Left ventricle myocardium superior (tissue), 1 donor: ENCODE data around the gene PPM1F. TPM values are rescaled to one million over a fixed set of nuclear protein-coding genes. Genes with fewer than 3 reads are reported as not detected.

Experiments used
- ATAC-seq: fragments of 200-7000 bp; cut with Tn5 transposase; one replicate; pipeline ENCODE4 v1.9.1; 2020; ENCODE audit warnings: mild to moderate bottlenecking, moderate library complexity
- DNase-seq: peaks from one replicate; pipeline ENCODE4 v3.0.0-alpha.2; 2020
- intact Hi-C: fragments of 100-400 bp; cut with micrococcal nuclease; formaldehyde crosslinking; loops from one replicate; pipeline ENCODE4 v1.11.0; 2022
- total RNA-seq: library from RNA; stranded (reverse); fragmentation: NEBNext Ultra II Directional; extraction: Animal tissue kit (Norgen Biotek cat#: 25700); gene quantifications from one replicate; pipeline ENCODE4 v1.2.1, GENCODE V29; 2021
- donor health status: DM: no; HTN: yes; CAD: no; lungs with severe emphysema.

Gene PPM1F
- total RNA-seq, 1 donor from 2014 or later, result 18.5 TPM

DNA sequence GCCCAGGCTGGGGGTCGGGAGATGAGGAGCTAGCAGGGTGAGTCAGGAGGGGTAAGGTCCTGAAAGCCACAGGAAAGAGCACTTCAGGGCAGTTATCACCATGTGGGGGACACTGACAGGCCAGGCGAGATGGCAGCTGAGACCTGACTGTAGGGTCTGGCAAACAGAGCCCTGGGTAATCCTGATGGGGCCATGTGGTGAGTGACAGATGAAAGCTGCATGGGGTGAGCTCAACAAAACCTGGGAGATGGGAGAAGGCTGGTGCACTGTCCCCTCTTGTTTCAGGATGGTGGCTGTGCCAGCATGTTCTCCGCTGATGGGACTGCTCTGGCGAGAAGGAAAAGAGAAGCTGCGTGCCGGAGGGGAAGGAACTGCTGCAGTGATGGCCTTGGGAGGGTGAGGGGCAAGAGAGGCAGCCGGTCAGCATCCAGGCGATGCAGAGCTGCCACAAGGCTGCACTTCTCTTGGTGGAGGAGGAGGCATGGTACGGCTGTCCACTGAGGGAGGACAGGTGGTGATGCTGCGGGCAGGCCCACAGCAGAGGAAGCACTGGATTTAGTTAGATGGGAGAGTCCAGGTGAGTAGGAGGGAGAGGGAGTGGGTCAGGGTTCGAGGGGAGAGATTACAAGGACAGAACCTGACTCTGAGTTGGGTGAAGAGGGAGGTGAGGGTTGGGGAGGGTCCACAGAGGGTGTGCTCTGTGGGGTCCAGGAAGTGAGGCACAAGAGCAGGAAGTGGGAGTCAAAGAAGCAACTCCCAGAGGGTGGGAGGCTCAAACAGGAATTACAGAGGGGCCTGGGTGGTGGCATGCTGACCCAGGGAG lies 26.1 kb upstream of the PPM1F start:
- intact Hi-C loops, result no loop called here
- no peak for ATAC-seq
- no peak for DNase-seq

DNA sequence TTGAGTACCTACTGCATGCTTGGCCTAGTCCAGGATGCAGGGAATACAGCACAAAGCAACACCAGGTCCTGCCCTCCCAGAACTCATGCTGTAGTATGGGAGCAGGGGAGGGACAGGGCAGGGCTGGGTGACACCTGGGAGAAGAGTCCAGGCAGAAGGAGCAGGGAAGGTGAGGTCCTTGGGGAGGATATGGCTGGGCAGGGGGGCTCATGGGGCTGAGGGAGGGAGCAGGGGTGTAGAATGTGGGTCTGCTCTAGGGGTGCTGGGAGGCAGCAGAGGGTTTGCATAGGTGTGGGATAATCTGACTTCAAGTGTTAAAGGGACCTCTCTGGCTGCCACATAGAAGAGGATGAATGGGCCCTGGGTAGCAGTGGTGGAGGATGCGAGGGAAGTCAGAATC lies 25.2 kb upstream of the PPM1F start:
- DNase-seq, result no peak

DNA sequence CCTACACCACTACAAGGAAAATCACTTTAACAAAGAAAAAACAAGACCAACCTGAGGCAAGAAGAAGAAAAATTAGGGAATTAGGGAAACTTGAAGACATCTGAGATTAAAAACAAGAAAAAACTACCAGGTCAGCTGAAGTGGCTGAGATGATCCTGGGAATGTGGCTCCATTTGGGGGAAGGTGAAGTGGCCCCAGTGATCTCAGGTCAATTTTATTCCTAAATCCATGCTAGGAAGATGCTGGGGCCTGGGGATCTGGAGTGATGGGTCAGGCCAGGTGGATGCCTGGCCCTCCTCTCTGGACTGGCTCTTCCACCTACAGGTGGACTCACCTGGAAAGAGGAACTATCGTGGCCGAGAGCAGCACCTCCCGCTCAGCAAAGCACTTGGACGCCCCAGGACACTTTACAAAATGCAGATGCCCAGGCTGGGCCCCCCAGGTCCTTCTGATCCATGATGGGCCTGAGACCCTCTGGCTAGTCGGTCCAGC lies 23.3 kb upstream of the PPM1F start:
- ATAC-seq, result no peak
- no peak for DNase-seq
- intact Hi-C loops, result no loop called here

More for the DNA sequence above, 25.2 kb upstream of the PPM1F start:
- intact Hi-C loops, result no loop called here
- no peak for ATAC-seq

DNA sequence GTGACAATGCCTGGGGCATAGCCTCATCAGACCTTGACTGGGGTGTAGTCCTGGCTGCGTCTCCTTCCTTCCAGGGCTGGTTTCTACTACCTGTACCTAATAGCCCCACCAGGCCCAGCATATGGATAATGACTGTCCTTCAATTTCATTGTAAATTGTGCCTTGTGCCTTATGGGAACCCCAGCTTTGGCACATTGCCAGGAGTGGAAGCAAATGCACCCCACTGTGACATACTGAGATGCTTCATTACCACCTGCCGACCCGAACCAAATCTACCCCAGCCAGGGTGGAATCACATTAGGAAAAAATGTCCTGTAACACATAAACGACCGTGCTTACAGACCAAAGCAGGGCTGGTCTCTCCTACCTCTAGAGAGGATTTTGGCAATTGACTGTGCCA lies 22.6 kb upstream of the PPM1F start:
- no peak for DNase-seq
- intact Hi-C loops, result no loop called here

DNA sequence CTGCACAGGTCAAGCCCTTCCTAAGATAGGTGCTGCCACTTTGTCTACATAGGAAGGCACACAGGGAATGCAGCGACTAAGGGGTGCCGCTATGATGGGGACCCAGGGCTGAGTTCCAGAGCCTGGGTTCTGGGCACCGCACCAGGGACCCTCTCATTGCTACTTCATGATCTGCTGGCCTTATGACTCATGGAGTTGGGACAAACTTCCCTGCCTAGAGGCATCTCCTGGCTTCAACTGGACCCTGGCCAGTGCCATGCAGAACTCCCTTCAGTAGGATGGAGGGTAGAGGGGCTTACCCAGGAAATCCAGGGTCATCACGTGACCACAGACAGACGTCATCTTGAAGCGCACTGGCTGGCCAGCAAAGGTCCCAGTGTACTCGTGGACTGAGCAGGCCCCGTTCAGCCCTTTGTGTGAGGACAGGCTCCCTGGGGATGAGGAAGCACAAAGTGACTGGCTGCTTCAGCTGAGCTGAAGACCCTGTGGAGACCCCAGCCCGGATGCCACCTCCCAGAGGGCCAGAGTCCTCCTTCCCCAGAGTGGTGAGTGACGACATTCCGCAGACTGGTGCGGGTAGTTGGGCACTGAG lies 21.5 kb upstream of the PPM1F start:
- no peak for ATAC-seq
- no peak for DNase-seq
- intact Hi-C loops, result no loop called here

More for the DNA sequence above, 22.6 kb upstream of the PPM1F start:
- no peak for ATAC-seq

DNA sequence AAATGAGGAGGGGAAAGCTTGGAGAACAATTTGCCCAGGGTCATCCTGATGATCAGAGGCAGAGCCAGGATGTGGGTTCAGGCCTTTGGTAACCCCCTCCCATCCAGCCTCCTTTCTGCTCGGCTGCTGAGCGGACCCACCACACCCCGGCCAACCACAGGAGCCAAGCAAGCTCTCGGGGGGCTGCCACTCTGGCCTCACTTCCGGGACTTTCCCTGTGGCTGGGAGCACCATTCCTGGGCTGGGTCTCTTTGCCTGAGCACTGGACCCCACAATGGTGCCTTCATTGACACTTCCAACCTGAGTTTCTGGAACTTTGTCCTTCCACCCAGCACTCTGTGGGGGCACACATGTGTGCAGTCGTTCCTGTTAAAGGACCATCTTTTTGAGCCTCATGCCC lies 20.2 kb upstream of the PPM1F start:
- DNase-seq (no peak), ATAC-seq (no peak)
- intact Hi-C loops, result no loop called here

DNA sequence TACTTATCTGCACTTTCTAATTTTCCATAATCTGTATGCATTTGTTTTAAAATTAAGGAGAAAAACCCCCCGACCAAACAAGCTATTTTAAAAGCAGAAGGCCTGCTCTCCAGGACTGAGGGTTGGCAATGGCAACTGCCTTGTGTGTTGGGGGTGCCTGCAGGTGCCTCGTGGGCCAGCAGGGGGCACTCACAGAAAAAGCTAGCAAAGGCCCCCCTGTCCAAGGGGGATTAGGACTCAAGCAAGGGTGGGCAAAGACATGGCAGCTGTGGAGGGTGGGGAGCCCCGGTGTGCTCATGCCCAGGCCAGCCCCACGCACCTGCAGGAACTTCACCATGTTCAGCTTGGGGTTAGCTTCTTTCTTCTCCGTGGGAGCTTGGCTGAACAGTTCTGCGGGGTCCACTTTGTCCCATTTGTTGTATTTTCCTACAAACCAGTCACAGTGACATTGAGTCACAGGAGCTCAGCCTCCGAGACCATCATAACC lies 19.7 kb upstream of the PPM1F start:
- peak; percentile 31 for ATAC-seq
- intact Hi-C loops, result no loop called here
- peak; percentile 52 for DNase-seq

DNA sequence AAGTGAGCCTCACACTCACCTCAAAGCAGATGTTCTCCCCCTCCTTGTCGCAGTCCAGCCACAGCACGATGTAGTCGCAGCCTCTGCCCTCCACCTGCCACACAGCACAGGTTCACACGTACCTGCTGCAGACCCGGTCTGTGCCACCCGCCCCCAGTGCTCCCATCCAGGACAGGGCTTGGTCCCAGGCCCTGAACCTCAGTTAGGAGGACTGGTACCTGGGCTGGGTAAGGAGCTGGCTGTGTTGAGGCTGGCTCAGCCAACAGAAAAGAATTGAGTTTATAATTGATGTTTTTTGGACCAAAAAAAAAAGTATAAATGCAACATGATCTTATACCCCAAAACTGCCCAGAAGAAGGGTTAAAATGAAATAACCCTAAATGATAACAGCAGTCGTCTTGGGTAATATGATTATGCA lies 19.2 kb upstream of the PPM1F start:
- ATAC-seq (no peak), DNase-seq (no peak)
- intact Hi-C loops, result no loop called here

DNA sequence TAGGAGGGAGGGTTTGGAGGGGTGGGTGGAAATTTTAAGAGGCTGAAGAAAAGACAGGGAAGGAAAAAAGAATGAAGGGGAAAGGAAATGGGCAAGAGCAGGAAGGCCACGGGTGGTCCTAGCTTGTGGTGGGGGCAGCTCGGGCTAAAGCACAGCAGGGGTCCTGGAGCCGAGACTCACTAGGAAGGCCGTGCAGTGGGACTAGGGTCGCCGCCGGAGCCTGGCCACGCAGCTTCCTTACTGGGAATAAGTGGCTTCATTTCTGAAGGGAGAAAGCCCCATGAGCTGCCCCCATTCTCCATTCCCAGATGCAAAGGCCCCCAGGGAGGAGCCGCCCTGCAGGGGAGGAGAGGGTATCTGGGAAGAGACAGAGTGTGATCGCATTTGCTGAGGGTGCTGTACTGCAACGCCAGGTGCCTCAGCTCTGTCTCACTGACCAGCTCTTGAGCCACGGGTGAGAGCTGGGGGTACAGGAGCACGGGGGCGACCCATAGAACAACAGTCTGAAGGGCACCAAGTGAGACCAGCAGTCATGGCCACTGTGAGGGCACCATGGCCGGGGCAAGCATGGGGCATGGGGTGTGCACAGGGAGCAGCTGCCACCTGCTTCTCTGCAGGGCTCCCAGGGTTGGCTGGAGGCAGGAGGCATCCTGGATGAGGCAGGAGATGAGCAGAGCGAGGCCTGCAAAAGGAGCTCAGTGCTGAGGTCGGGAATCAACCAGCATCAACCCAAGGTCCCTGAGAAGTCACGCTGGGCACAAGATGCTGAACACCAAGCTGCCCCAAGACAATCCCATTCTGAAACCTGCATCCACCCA lies 18.4 kb upstream of the PPM1F start:
- intact Hi-C loops, result no loop called here
- ATAC-seq, result no peak
- no peak for DNase-seq

DNA sequence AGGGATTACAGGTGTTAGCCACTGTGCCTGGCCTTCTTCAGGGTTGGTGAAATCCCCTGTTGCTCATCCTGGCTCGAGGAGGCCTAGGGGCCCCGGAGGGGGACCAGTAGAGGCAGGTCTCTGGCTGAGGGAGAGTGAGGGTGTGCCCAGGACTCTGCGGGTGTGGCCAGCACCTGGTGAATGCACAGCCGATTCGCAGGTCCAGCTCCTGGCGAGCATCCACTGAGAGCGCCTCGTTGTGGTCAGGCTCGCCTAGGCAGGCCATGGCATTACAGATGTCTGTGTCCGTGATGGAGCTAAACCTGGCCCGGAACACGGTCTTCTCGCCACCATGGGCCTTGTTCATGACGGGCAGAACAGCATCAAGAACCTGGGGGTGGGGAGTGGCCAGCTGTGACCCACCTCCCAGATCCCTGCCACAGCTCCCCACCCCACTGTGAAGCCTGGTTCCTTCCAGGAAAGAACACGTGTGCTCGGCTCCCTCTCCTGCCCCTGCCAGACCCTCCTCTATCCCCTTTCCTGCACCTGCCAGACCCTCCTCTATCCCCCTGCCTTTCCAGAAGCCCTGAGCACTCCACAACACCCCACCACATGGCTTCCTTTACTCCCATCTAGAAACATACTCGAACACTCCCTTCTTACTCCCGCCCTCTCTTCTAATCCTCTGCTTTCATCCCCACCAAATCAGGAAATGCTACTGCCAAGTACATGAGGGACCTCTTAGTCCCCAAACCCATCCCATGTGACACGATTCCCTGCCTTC lies 17.6 kb upstream of the PPM1F start:
- intact Hi-C loops, result no loop called here
- ATAC-seq (no peak), DNase-seq (no peak)

DNA sequence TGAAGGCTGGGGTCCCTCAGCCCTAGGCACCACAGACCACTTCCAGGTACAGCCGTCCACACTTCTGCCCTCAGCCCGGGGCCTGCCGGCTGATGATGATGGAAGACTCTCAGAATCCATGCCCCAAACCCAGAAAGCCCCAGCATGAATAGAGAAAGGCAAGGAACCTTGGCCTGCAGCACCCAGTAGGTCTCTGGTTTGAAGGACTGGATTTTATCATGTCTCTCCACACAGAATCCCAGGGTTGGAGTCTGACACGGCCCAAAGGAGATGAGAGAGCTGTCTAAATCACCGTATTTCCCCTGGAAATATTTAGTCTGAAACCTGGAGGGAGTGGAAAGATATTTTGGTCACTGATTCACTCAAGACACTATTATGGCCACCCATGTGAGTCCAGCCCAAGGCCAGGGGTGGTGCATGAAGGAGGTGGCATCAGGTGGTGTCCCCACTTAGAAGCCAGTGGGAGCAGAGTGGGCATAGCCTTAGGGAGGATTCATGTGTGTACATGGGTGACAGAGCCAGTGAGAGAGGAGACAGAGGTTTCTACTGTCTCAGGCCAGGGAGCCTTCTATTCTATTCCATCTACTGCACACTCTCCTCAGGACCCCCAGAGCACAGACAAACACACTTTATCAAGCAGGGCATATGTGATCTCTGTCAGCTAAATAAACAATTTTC lies 15.9 kb upstream of the PPM1F start:
- no peak for ATAC-seq
- DNase-seq, result no peak
- intact Hi-C loops, result no loop called here

DNA sequence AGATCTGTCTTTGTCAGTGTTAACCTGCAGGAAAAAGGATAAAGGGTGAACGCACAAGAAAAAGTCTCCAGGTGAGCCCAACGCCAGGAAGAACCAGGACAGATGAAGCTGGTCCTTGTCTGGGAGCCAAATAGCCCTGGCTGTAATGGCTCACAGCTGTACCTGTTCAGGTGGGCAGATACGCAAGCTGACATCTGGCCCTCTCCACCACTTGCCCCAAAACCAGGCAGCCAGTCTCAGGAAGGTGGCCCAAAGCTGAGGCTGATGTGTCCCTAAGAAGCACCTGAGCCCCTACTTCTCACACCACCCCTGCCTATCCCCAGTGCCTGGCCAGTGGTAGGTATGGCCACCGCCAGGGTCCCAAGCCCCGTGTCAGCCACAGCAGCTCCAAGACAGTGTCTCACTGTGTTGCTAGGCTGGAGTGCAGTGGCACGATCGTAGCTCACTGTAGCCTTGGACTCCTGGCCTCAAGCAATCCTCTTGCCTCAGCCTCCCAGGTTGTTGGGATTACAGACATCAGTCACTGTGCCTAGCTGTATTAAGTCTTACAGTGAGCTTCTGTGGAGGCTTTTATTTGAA lies 15.1 kb upstream of the PPM1F start:
- ATAC-seq, result no peak
- intact Hi-C loops, result no loop called here

DNA sequence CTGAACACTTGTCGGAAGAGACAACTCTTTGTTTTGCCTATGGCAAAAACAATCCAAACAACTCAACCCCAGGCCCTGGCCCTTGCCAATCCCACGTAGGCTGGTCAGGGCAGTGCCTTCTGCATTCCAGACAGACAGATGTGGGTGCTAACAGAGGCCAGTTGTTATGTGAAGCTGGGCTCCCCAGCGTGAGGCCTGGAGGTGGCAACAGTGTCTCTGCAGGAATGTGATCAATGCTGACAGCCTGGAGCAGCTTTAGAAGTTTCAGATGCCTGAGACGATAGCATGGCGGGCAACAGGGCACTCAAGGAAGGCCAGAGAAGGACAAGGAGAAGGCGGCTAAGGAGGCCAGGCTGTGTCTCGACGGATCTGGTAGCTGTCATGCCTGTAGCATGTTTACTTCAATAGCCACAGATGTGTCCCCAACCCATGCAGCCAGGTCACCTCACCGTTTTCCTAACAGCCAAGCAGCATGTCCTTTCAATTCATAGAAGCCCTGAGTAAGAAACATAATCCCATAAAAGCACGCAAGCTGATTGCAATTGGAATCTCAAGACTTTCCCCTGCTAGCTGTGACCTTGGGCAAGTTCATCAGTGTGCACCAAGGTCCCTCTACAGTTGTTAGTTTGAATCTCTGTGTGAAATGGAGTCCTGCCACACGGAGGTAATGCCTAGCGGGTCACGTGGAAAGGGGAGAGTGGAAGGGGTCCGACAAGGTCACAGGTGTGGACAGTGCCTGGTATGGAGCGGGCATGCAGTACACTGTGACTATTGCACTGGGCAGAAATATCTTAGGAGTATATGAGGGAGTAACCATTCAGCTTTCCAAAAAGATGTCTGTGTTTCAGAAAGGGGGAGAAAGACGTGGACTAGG lies 14.2 kb upstream of the PPM1F start:
- ATAC-seq (no peak), DNase-seq (no peak)
- intact Hi-C loops, result no loop called here

More for the DNA sequence above, 15.1 kb upstream of the PPM1F start:
- no peak for DNase-seq

DNA sequence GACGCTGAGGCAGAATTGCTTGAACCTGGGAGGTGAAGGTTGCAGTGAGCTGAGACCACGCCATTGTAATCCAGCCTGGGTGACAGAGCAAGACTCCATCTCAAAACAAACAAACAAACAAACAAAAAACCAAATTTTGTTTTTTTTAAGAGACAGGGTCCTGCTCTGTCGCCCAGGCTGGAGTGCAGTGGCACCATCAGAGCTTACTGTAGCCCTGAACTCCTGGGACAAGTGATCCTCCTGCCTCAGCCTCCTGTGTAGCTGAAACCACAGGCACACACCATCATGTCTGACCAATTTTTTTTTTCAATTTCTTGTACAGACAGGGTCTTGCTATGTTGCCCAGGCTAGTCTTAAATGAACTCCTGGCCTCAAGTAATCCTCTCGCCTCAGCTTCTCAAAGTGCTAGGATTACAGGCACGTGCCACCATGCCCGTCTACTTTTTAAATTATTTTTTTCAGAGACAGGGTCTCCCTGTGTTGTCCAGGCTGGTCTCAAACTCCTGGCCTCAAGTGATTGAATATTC lies 13.2 kb upstream of the PPM1F start:
- no peak for ATAC-seq
- no peak for DNase-seq
- intact Hi-C loops, result no loop called here

DNA sequence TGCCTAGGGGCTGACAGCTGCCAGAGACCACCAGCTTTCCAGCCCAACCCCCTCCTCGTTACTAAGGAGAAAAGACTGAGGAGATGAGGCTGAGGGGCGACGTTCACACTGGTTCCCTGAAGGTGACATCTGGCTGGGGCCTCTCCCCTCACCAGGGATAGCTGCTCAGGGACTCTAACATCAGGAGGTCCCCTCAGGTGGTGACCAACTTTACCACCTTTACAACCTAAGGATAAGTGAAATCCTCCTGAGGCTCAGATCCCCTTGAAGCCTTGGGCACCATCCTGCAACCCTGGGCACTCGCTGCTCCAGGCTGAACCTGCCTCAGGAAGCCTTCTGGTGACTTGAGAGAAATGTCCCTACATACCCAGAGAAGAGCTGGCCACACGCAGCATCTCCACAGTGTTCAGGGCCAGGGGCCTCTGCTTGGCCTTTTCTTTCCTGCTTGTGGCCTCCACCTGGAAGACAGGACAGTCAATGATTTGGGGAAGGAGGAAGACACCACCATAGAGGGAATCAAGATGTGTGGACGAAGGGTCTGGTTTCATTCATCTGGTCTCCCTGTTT lies 12.4 kb upstream of the PPM1F start:
- intact Hi-C loops, result no loop called here
- ATAC-seq (no peak), DNase-seq (no peak)

DNA sequence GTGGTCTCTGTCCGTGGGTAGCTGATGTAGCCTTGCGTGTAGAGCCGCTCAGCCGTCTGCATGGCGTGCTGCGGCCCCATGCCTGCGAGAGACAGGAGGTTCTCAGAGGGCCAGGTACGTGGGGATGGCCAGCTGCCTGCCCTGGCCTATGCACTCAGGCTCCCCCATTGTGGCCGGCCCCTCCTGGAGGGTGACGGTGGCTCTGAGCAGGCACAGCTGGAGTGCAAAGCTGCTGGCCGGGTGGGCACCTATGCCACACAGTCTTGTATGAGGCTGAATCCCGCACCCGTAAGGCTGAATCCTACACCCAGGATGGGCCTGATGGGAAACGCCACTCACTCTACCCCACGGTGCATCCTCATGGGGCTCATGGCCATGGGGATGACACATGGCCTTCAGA lies 11.6 kb upstream of the PPM1F start:
- ATAC-seq (no peak), DNase-seq (no peak)
- intact Hi-C loops, result no loop called here

DNA sequence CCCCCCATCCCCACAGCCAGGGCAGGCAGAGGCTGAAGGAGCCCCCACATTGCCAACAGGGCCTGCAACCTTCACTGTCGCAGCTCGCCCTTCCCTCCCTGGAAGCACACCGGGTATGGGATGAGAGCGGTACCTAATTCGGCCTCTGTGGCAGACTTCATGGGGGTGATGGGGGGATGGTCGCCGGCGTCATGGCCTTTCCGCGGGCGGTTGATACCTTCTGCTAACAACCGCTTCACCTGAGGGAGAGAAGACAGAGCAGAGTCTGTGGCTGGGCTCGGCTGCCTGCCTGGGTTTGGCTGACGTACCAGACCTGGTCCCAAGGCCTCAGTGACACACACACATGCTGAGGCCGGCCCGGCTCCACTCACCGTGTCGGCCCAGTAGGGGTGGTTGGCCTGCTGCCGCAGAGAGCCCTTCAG lies 11.2 kb upstream of the PPM1F start:
- intact Hi-C loops, result no loop called here
- no peak for DNase-seq
- ATAC-seq, result no peak
